Inferior parietal cortex (tissue), 1 donor: Measurements from ENCODE around the gene MAPRE3.
A peak's percentile ranks its signal among the peaks of the same experiment; 100 is the strongest.

Source experiments
- DNase-seq: peaks from one replicate; pipeline ENCODE4 v3.0.0-alpha.2; 2016; ENCODE audit errors: extremely low spot score

The MAPRE3 gene

GRCh38 chr2:27040282-27040681 is 69.8 kb downstream of the MAPRE3 start:
- no peak for DNase-seq

GRCh38 chr2:27041752-27042151 is 71.3 kb downstream of the MAPRE3 start:
- DNase-seq, result peak; percentile 8

DNA sequence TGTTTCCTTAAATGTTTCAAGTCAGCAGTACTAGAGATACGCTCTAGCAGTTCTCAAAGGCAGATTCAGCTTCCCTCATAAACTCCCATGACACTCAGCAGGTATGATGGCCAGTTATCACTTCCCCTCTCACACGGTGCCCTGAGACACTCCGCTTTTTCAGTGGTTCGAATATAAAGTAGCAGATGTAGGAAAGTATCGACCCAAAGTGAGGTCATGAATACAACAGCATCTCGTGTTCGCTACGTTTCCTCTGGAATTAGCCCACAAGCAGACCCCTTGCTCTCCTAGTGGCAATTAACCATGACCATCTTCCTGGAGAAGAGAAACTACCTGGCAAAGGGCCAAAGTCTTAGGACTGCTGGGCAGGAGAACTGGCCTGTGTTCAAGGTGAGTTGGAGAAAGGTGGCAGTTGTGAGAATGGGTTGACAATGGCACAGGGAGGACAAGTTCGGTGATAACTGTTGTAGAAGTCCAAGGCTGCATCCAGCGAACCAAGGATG is 71.8 kb downstream of the MAPRE3 start:
- peak; percentile 11 for DNase-seq

DNA sequence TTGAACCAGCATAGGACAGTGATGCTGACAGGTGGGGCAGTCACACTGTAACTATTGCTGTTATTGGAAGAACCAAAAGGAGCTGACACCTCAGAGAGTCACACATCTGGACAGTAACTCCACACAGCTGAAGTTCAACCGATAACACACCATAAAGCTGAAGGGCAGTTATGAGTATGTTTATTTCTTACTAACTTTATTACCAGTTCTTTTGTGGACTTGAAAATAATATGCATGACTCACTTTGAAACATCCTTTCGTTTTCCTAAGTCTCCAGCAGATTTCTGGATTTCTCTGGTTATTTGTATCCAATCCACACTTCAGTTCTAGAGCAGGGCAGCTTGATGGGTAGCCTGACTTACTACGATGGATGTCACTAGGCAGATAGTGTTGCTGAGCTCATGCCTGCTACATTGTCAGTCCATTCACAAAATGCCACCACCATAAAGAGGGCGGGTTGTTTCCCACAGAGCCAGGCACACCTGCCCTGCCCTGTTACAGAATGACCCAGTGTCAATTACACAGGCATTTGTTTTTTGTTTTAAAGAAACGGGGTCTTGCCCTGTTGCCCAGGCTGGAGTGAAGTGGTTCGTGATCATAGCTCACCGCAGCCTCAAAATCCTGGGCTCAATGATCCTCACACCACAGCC is 72.7 kb downstream of the MAPRE3 start:
- no peak for DNase-seq

DNA sequence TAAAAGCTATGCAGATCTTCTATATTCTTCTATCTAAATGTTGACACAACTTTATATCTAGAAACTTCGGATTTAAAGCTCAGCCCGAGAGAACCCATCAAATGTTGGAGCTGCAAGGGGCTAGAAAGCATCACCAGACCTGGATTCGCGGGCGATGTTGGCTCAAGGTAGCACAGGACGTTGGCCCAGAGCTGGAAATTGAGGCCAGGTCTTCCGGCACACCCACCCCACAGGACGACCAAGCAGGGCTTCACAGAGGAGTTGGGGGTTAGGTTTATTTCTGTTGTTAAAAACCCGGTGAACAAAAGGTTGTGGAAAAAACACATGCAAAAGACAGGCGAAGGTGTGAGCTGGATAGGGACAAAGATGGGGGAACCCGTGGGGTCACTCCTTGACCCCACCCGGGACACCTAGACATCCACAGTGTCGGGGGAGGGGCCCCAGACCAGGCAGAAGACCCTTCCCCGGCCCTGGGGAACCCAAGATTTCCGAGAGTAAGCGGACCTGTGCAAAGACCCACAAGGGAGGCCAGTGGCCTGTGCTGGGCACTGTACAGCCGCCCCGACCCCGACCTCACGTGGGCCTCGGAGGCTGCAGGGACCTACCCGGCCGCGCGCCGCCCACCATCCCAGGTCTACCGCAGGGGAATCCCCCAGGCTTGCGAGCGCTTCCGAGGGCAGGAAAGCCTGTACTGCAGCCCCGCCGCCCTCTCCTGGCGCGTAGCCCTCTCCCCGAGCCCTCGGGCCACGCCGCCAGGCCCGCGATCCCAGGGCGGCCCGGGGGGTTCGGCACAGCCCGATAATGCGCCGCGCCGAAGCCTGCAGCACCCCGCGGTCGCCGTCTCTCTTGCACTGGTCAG is 79.2 kb downstream of the MAPRE3 start:
- DNase-seq, result no peak

DNA sequence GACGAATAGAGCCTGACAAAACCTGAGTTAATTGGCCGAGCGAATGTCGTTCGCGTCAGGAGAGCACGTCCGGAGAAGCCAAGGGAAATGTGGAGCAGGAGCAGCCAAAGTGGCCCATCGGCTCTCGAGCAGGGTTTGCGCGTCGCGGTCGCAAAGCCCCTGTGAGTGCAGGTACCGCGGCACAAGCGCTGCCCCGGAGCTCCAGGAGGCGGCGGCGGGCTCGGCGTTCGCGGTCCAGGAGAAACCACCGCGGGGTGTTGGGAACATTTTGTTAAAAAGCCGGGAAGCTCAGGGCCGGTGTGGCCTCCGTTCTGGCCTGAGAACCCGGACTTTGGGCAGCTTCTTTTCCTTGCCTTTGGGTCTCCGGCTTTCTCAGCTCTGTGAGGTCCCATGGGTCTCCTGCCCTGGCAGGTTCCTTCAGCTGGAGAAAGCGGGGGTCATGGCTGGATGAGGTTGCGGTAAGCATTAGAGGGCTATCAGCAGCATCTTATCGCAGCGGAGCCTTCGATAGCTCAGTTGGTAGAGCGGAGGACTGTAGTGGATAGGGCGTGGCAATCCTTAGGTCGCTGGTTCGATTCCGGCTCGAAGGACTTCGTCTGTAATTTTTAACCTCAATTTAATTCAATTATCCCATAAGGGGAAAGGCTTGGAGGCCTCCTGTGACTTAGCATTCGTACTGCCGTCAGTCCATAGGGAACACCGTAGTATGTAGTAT is 80.0 kb downstream of the MAPRE3 start:
- DNase-seq, result peak; percentile 98

DNA sequence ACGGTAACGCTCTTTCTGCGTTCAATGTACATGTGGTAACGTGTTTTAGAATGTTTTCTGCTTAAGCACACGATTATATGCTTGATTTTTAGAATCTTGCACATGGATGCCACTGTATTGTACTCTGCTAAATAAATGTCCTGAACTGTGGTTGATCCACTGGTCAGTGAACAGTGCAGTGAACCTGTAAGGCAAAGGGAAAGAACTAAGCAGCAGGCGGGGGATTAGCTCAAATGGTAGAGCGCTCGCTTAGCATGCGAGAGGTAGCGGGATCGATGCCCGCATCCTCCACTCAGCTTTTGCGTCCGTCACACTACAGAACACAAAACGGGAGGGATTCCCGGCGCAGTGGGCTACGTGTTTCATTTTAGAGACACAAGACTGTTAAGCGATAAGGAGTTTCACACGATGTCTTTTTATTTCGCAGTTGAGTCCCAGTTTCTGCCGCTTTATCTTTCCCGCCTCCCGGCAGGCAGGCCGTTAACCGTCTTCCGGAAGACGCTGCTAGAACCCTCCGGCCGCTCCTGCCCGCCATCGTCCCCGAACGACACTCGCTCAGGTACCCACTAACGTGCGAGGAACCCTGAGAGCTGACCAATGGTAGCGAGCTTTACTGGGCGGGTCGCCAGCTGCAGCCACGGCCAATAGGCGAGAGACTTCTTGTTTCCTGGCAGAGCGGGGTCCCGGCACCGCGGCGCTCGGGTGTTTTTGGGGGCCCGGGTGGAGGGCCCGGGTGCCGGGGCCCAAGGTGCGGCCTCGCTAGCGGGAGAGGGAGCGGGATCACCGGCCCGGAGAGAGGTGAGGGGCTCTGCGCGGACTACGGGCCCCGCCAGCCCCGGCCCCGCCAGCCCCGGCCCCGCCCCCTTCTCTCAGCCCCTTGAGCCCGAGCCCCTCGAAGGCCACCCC is 80.8 kb downstream of the MAPRE3 start, which contains the start of gene AGBL5:
AGBL5 (plus strand) TSS at position 673 of the 906 bp plus-strand sequence. CDS start 1,291 bp downstream, outside the sequence.
- DNase-seq, result peak; percentile 95

GRCh38 chr2:27051902-27052645 is 81.6 kb downstream of the MAPRE3 start:
- DNase-seq, result no peak

- DNase-seq, result no peak
These were observed 82.9 kb downstream of the MAPRE3 start for GRCh38 chr2:27053321-27053720.

- DNase-seq, result no peak
These were observed 83.3 kb downstream of the MAPRE3 start for GRCh38 chr2:27053776-27054175.

DNA sequence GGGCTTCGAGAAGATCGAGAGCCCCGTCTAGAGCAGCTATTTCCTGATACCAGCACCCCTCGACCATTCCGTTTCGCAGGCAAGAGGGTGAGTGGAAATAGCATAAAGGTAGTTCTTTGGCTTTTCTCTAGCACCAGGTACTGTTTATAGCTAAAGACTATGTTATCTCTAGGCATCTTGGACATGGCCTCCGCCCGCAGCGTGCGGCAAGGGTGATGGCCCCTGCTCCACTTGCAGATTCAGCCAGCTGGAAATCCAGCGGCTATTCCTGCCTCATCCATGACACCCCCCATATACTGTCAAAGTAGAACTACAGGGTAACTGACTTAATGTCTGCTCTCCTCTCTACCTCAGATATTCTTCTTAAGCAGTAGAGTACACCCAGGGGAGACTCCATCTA is 84.3 kb downstream of the MAPRE3 start:
- no peak for DNase-seq

GRCh38 chr2:27057184-27057583 is 86.7 kb downstream of the MAPRE3 start:
- no peak for DNase-seq

DNA sequence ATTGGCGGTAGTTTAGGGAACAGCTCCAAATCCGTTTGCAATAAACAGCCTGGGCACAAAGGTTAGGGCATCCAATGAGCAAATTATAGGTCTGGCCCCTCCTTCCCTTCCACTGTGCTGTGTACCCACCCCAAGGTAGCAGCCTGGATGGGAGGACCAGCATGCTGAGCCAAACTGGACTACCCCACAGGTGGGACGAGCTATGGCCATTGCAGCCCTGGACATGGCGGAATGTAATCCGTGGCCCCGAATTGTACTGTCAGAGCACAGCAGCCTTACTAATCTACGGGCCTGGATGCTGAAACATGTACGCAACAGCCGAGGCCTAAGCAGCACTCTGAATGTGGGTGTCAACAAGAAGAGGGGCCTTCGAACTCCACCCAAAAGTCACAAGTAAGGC is 87.8 kb downstream of the MAPRE3 start:
- no peak for DNase-seq

- no peak for DNase-seq
These were observed 88.8 kb downstream of the MAPRE3 start for GRCh38 chr2:27059141-27059820.

DNA sequence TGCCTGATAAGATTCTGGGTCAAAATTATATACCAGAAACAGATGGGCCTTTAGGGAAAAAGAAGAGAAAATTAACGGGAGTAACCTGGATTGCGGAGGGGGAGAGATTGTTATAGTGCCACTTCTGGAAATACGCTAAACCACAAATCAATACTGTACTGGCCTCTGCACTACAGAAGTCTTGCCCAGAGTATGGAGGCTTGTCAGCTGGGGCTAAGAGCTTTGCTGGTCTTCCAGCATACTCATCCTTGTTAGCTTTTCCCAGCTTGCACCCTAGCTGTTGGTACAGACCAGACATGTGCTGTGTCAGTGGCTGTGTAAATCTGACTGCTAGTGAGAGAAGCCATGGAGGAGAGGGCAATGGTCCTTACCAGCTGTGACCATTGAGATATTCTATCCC is 89.9 kb downstream of the MAPRE3 start:
- DNase-seq, result no peak

- DNase-seq, result no peak
These were observed 94.7 kb downstream of the MAPRE3 start for GRCh38 chr2:27065128-27065527.

GRCh38 chr2:27067385-27067784 is 96.9 kb downstream of the MAPRE3 start:
- no peak for DNase-seq

GRCh38 chr2:27069436-27069835 is 99.0 kb downstream of the MAPRE3 start:
- DNase-seq, result no peak

DNA sequence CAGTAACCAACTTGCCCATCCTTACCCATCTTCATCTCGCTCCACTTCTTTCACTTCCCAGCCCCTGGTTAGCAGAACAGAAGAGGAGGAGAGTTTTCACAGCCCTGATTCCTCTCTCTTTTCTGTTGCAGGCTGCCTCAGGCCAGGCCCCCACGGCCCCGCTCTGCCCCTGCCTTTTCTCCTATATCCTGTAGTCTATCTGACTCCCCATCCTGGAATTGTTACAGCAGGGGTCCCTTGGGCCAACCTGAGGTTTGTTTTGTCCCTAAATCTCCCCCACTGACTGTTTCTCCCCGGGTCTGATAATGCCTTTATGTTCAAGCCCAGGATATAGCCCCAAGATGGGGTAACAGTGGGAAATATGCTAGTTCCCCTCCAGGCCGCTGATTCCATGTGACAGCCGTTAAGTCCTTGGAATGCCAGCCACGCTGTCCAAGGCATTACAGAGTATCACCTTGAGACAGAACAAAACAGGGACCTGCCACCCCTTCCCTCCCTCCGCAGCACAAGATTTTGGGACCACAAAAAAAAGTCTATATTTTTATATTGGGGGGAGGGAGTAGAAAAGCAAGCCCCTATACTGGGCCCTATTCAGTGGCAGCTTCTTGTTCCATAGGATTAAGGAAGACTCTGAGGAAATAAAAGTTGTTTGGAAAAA is 99.7 kb downstream of the MAPRE3 start:
- no peak for DNase-seq
